GM12801 (cell line): ENCODE results near the gene ADARB2.

Source experiments
- TF ChIP-seq, protein P1 (sequence below): IDR thresholded peaks from one replicate; pipeline ENCODE4 v1.5.1; 2011; ENCODE audit warnings: control low read depth; ENCODE audit not compliant: insufficient read length; ENCODE audit errors: extremely low read depth

Gene ADARB2

DNA sequence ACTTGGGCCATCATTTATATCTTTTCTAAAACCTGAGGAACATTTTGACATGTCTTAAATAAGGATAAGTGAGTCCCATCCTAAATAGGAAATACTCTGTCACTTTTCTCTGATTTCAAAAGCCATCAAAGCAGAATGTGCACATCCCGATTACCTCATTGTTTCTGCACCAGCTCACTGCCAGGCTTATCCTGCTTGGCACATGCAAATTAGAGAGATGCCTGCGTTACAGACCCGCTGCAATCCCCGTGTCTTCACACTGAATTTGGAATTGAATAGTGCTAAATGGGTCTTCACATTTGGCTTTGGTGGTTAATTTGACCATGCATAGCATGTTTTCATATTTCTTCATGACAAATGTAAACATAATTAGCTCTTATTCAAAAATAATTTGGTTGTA lies 401.7 kb downstream of the ADARB2 start:
- TF ChIP-seq, protein P1, sequence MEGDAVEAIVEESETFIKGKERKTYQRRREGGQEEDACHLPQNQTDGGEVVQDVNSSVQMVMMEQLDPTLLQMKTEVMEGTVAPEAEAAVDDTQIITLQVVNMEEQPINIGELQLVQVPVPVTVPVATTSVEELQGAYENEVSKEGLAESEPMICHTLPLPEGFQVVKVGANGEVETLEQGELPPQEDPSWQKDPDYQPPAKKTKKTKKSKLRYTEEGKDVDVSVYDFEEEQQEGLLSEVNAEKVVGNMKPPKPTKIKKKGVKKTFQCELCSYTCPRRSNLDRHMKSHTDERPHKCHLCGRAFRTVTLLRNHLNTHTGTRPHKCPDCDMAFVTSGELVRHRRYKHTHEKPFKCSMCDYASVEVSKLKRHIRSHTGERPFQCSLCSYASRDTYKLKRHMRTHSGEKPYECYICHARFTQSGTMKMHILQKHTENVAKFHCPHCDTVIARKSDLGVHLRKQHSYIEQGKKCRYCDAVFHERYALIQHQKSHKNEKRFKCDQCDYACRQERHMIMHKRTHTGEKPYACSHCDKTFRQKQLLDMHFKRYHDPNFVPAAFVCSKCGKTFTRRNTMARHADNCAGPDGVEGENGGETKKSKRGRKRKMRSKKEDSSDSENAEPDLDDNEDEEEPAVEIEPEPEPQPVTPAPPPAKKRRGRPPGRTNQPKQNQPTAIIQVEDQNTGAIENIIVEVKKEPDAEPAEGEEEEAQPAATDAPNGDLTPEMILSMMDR = no peak

DNA sequence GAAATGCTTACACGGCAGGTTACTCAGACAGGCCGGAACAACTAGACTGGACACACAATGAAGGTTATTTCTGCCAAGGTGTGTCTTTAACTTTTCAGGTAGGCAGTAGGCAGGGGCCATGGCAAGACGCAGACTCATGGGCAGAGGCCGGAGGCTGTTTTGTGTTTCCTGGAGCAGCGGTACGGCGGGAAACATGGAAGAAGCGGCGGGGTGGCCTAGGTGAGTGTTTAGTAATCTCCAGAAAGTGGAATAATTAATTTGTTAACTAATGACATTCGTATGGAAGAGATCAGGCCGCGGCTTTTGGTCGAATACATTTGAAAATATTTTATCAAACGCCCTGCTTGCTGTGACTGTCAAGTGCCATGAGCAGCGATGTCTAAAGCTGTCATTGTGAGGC lies 403.3 kb downstream of the ADARB2 start:
- TF ChIP-seq, protein P1 = no peak

DNA sequence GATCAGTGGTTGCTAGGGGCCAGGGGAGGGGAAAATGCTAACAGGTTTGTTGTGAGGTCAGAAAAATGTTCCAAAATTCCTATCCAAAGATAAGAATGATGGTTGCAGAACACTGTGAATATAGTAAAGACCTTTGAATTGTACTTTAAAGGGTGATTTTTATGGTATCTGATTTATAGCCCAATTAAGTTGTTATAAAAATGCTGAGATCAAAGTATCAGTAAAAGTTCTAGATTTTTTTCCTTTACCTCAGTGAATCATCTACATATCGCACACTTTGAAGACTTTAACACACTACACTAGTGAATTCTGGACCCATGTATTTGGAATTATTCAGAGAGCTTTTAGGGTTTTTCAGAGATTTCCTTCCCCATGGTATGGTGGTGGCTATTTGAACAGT lies 405.8 kb downstream of the ADARB2 start:
- TF ChIP-seq, protein P1 = no peak

DNA sequence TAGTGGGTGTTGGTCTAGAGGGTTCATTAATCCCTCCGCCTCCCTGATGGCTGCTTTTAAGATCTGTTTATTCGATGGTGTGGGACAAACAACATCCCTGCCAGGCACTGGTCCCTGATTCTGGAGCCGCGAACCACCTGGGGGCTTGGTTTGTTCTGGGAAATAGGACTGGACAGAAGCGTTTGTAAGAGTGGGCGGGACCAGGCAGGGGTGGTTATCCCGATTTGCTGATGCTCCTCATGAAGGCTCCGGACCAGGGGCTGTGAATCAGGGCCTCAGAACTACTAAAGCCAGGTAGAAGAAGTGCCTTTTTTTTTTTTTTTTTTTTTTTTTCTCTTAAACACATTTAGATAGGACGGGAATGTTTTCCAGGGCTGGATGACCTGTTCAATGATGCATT lies 407.7 kb downstream of the ADARB2 start:
- TF ChIP-seq, protein P1 = no peak

DNA sequence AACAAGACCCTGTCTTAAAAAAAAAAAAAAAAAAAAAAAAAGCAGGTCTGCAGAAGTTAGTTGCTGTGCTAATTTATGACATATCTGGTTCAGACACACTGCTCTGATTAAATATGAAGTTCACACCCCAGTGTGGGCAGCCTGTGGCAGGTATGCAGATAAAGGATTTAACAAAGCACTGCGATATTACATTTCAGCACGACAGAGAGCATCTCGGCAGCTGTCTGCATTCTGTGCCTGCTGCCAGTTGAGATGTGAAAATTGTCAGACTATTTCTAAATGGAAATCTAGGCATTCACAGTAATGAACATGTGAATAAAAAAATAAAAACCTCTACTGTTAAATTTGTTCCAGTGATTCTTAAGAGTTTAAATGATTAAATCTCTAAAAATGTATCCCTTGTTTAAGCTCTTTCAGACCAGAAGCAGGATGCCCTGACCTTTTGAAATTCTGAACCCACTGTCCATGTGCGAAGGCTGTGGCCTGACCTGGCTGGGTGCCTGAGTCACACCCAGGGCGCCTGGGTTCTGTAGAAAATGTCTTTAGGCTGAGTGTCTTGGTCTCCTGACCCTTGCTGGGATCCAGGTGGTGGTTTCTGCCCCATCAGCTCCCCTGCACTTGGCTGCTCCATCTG lies 408.2 kb downstream of the ADARB2 start:
- TF ChIP-seq, protein P1 = no peak

DNA sequence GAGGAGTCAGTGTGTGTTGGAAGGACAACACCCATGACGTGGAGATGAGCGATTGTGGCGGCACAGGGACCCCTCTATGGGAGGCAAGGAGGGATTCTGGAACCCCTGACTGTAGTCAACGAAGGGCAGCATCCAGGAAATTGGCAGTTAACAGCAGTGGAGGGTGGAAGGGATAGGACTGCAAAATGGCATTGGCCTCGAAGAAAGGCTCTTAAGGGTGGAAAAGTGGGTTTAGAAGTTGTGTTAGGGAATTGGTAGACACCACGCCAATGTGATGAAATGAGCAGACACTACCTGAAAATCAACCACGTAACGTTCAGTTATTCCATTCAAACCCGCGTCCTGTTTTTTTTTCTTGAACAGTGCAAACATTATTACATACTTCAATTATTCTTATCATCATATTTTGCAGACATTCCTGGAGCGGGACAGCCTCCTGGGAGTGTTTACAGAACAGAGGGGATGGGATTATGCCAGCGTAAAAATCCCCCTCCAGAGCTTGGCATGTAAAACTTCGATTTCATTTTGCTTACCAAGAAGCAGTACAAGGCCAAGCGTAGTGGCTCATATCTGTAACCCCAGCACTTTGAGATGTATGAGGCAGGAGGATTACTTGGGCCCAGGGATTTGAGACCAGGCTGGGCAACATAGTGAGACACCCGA lies 409.0 kb downstream of the ADARB2 start:
- TF ChIP-seq, protein P1 = no peak

DNA sequence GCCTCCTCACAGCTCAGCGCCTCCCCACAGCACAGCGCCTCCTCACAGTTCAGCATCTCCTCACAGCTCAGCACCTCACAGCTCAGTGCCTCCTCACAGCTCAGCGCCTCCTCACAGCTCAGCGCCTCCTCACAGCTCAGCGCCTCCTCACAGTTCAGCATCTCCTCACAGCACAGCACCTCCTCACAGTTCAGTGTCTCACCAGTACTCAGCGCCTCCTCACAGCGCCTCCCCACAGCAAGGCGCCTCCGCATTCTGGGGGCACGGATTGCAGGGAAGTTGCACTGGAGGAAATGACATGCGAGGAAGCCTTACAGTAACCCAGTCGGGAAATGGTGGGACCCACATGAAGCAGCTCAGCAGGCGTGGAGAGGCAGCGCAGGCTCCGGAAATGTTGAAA lies 409.6 kb downstream of the ADARB2 start:
- TF ChIP-seq, protein P1 = no peak

DNA sequence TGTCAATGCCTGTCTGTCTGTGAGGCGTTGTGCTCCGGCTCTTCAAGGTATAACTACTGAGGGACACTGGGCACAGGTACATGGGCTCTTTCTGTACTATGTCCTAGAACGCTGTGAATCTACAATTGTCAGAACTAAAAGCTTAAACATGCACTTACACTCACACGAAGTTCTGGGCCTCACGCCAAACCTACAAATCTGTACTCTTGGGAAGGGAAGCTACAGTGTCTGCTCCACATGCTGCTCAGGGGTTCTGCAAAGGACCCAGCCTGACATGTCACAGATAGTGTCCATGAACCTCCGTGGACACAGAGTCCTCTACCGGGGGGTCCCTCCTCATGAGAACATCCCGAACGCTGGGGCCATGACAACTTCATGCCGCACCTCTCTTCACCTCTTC lies 412.4 kb downstream of the ADARB2 start:
- TF ChIP-seq, protein P1 = no peak
